SW480 (cell line): ENCODE results near the gene ANKLE1.

Source experiments
- DNase-seq: peaks from one replicate; pipeline ENCODE4 v3.0.0-alpha.2; 2016; ENCODE audit warnings: low spot score

Gene ANKLE1

DNA sequence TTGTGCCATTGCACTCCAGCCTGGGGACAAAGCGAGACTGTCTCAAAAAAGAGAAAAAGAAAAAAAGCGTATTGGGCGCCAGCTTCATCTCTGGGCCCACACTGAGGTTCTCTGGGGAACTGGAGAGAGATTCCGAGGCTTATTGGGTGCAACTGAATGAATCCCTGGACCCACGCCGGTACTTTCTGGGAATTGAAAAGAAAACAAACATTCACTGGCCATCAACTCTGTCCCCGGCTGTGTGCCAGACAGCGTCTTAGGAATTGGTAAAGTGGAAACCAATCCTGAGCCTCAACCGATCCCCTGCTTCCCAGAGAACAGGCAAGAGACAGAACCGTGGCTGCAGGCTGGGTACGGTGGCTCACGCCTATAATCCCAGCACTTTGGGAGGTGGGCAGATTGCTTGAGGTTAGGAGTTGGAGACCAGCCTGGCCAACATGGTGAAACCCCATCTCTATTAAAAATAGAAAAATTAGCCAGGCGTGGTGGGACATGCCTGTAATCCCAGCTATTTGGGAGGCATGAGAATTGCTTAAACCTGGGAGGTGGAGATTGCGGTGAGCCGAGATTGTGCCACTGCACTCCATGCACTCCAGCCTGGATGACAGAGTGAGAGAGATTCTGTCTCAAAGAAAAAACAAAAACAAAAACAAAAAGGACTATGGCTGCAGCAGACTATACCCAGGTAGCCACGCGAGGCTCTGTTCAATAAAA is 44.3 kb downstream of the ANKLE1 start:
- DNase-seq, result no peak

GRCh38 chr19:17326595-17326966 is 44.9 kb downstream of the ANKLE1 start:
- DNase-seq, result no peak

GRCh38 chr19:17327068-17327653 is 45.5 kb downstream of the ANKLE1 start:
- DNase-seq, result no peak

GRCh38 chr19:17327654-17328516 is 46.2 kb downstream of the ANKLE1 start:
- DNase-seq, result no peak

DNA sequence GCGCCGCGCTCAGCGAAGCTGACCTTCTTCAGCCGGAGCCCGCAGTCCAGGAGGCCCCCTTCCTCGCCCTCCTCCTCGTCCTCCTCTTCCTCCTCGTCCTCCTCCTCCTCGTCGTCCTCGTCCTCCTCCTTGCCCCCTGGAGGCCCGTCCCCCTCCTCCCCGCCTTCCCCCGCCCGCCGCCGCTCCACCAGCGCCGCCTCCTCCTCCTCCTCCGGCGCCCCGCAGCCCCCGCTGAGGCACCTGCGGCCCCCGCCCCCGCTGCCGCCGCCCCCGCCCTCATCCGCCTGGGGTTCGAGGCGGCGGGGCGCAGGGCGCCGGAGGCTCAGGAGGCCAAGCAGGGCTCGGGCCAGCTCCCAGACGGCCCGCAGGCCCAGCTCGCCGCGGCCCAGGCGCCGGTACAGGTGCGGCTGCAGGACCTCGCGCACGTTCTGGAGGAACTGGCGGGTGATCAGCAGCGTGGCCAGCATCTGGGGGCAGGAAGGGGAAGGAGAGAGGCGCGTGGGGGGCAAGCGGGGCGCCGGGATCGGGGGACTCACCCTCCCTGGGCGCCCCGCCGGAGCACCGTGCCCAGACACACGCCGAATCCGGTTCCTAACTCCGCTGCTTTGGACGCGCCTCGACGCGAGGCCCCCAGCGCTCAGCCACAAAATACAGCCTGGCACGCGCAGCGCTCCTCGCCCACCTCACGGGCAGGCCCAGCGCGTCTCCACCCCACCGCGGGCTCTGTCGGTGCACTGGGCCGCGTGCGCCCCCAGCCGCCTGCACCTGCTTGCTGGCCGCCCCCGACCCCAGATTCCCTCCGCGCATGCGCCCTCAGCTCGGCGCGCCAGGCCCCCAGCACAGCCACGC is 47.0 kb downstream of the ANKLE1 start:
- no peak for DNase-seq

DNA sequence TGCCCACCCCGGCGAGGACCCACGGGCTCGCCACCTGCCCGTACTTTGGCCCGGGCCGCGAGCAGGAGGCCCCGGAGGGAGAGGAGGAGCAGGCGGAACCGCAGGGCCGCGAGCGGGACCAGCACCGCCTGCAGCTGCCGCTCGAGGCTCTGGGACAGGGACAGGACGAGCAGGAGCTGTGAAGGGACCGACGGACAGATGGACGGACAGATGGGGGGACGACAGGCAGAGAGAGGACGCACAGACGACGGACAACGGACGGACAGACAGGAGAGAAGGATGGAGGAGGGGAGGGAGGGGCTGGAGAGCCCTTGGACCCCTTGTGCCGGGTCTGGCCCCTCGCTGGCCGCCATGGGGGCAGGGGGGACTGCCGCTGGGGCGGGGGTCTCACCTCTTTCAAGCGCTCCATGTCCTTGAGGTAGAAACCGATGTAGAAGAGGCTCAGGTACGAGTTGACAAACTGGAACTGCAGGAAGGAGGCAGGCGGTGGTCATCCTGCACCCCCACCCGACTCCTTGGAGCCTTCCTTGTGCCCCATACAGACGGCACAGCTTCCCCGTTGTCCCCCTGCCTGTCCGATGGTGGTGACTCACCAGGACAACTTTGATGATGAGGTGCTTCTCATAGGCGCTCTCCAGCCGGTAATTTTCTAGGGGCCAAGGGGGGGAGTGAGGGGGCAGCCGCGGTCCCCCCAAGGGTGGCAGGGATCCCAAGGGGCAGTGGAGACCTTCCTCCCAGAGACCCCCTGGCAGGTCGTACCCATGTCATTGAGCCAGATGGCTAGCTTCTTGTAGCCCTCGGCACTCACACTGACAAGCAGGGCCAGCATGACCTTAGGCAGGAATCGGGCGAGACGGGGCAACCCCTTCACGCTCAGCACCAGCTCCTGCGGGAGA is 47.9 kb downstream of the ANKLE1 start:
- no peak for DNase-seq

DNA sequence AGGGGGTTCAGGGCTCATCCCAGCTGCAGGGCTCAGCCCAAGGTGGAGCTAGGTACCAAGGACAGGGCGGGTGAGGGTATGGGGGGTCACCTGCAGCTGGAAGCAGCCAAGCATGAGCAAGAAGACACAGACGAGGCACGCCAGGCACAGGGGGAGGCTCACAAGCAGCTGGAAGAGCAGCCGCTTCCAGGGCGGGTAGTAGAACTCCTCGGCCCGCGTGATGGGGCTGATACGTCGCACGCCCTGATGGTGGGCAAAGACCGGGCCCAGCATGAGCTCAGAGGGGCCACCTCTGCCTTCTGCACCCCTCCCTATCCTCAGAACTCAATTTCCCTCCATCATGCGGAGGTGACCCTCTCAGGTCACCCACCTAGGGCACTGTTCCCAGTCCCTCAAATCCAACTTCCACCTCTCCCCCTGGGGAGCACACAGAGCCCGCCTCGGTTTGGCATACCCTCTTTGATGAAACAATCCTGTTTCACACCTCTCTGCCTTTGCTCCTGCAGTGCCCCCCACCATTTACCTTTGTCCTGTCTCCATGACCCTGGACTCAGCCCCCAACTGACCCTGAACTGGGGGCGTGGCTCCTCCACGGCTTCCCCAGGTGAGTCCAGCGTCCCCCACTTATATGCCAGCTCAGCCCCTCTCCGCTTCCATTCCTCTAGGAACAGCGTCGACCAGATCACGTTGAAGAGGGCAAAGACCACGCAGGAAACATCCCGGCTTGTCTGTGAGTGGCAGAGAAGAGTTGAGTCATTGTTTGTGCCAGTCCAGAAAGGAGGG is 48.8 kb downstream of the ANKLE1 start:
- no peak for DNase-seq

GRCh38 chr19:17331045-17331558 is 49.4 kb downstream of the ANKLE1 start:
- peak; percentile 40 for DNase-seq

DNA sequence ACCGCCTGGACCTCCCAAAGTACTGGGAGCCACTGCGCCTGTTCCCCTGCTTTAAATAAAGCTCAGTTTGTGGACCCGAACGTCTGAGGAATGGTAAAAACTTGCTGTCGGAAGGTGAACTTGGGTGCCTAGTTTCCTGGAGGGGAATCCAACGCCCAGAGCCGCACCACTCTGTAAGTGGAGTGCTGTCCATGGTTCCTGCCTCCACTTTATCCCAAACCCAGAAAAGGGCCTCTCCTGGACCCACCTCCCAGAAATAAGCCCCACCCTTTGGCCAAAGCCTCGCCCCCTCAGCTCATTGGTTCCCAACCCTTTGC is 50.6 kb downstream of the ANKLE1 start:
- DNase-seq, result no peak

GRCh38 chr19:17332677-17333581 is 51.2 kb downstream of the ANKLE1 start:
- peak; percentile 89 for DNase-seq

GRCh38 chr19:17333611-17334413 is 52.1 kb downstream of the ANKLE1 start:
- peak; percentile 55 for DNase-seq

GRCh38 chr19:17334414-17335409 is 53.0 kb downstream of the ANKLE1 start, which contains the start of gene ANO8:
ANO8 (minus strand) TSS chr19:17334855; CDS start chr19:17334670, 185 bp downstream.
- DNase-seq, result peak; percentile 97

- no peak for DNase-seq
Measured at GRCh38 chr19:17335575-17335974, 53.9 kb downstream of the ANKLE1 start.
